Aorta (tissue), 5 donors: ENCODE measurements around the gene WDR19. TPM values are rescaled to one million over a fixed set of nuclear protein-coding genes. Genes with fewer than 3 reads are reported as not detected.

ENCODE experiments used
- ATAC-seq: fragments of 200-7000 bp; cut with Tn5 transposase; one replicate; pipeline ENCODE4 v1.9.1; 2022; ENCODE audit warnings: moderate library complexity; ENCODE audit not compliant: low FRiP score
- DNase-seq, 2 donors: peaks; one replicate each; pipeline ENCODE4 v3.0.0-alpha.2; 2020
- H3K27ac ChIP-seq, 2 donors: one replicate each; pipeline ENCODE4 v1.5.1; 2013; ENCODE audit warnings: low read length in 2 of 2, mild to moderate bottlenecking in 2 of 2, moderate library complexity in 2 of 2, control low read depth in 1 of 2, inconsistent platforms in 1 of 2, low read depth in 1 of 2
- H3K27me3 ChIP-seq, 2 donors: one replicate each; pipeline ENCODE4 v1.6.1; 2013; ENCODE audit warnings: control low read depth in 1 of 2, low read length in 1 of 2, mild to moderate bottlenecking in 1 of 2, moderate library complexity in 1 of 2; ENCODE audit not compliant: insufficient read depth in 2 of 2, control insufficient read depth in 1 of 2
- H3K36me3 ChIP-seq, 2 donors: one replicate each; pipeline ENCODE4 v1.6.1; 2013; ENCODE audit warnings: control low read depth in 1 of 2, low read length in 1 of 2, mild to moderate bottlenecking in 1 of 2; ENCODE audit not compliant: insufficient read depth in 2 of 2, control insufficient read depth in 1 of 2
- H3K4me1 ChIP-seq, 2 donors: one replicate each; pipeline ENCODE4 v1.6.1; 2013; ENCODE audit warnings: low read length in 2 of 2, control low read depth in 1 of 2, mild to moderate bottlenecking in 1 of 2, moderate library complexity in 1 of 2; ENCODE audit not compliant: insufficient read depth in 2 of 2, control insufficient read depth in 1 of 2
- H3K4me3 ChIP-seq, 2 donors: one replicate each; pipeline ENCODE4 v1.5.1; 2013; ENCODE audit warnings: low read length in 2 of 2, control low read depth in 1 of 2, mild to moderate bottlenecking in 1 of 2
- H3K9me3 ChIP-seq: one replicate; pipeline ENCODE4 v1.6.1; 2013; ENCODE audit warnings: mild to moderate bottlenecking, low read length; ENCODE audit not compliant: control insufficient read depth
- WGBS, 2 donors: extraction: QIAGEN DNeasy Blood & Tissue Kit; methylation state at CpG; one replicate each; pipeline ENCODE4 v1.1.7; 2013; 5-methylcytosine and 5-hydroxymethylcytosine counted together
- intact Hi-C, 2 donors: fragments of 100-400 bp; cut with DNase I; formaldehyde crosslinking; loops; one replicate each; pipeline versions ENCODE4 v1.14.2 to v1.15.0; 2022
- polyA plus RNA-seq, 2 donors: library from polyadenylated mRNA; stranded (reverse); fragments of 200-250 nt; gene quantifications; one replicate each; pipeline ENCODE4 v1.2.3, GENCODE V29; 2013
- total RNA-seq, 2 donors: library from RNA; stranded (reverse); fragmentation: NEBNext Ultra II Directional; extraction: Animal tissue kit (Norgen Biotek cat#: 25700); gene quantifications; one replicate each; pipeline ENCODE4 v1.2.1, GENCODE V29; 2021
- donor health status: healthy with polysubstance abuse.
- donor health status: Bipolar disorder and iron deficiency.
- donor health status: DM: no; HTN: no; CAD: no.
- donor health status: DM: no; HTN: no; CAD: no.
- donor health status: DM: yes; HTN: yes; CAD: no.

The WDR19 gene
- total and polyA plus RNA-seq, 4 donors: 24.0 to 86.9 (median 52.1) TPM

DNA sequence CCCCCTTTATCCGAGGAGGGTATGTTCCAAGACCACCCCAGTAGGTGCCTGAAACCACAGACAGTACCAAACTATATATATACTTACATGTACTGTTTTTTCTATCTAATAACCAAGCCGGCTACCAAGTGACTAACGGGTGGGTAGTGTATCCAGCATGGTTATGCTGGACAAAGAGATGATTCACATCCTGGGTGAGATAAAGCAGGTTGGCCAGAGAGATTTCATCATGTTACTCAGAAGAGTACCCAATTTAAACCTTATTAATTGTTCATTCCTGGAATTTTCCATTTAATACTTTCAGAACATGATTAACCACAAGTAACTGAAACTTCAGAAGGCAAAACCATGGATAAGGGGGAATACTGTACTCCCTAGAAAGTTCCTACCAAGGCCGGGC lies 137.3 kb downstream of the WDR19 start:
- Histone ChIP-seq H3K36me3 (peaks cover 2 to 4% of the 10 kb centered on the region in 2 donors), H3K4me1 (no peaks in the 10 kb centered on the region), H3K27me3 (no peaks in the 10 kb centered on the region), H3K9me3 (no peaks in the 10 kb centered on the region), H3K27ac (no peak overlapping the region), H3K4me3 (no peak overlapping the region)
- DNase-seq (no peak), ATAC-seq (no peak)
- WGBS, 2 donors: 82 to 83% methylated on average over 4 of the region's 4 CpGs
- intact Hi-C loops: no loop called here

DNA sequence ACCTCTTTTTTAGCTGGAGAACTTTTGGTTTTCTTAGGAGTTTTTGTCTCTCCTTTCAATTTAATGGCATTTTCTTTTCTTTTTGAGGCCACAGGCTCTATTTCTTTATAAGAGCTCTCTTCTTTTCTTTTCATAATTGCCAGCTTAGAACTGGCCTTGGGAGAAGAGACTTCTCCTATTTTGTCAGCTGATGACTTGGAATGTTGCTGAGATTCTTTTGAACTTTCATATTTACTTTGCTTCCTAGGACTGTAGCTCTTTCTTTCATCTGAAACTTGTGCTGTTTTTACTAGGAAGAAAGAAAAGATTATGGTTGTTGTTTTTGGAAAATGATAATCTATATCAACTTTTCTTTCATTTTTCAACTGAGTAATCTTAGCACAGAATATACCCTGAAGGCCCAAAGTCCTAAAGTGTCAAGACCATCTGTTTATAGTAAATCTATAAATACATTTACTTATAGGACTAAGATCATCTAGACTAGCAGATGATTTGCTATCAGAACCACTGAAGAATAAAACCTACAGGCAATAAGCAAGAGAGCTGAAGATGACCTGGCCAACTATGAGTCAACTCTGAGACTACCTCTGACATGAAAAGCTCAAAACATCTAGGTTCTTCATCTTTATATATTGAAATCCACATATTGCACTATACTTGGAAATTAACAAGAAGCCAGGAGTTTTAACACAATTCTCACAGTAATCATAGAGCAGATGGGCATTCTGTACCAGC lies 138.2 kb downstream of the WDR19 start:
- Histone ChIP-seq H3K27ac (no peak overlapping the region), H3K9me3 (no peaks in the 10 kb centered on the region), H3K4me1 (no peaks in the 10 kb centered on the region), H3K36me3 (peaks cover under 1 to 2% of the 10 kb centered on the region in 2 donors), H3K4me3 (no peak overlapping the region), H3K27me3 (no peaks in the 10 kb centered on the region)
- intact Hi-C loops: no loop called here
- ATAC-seq (no peak), DNase-seq (no peak)

- no peak for ATAC-seq
- H3K36me3 ChIP-seq: peaks cover 0 to 2% of the 10 kb centered on the region in 2 donors
- no peaks in the 10 kb centered on the region for H3K9me3 ChIP-seq
- 96 to 100% methylated on average over 1 of the region's 1 CpG for WGBS, 2 donors
- DNase-seq: no peak
- intact Hi-C loops: no loop called here
- H3K27me3 ChIP-seq: no peaks in the 10 kb centered on the region
- no peak overlapping the region for H3K4me3 ChIP-seq
- H3K27ac ChIP-seq: no peak overlapping the region
- H3K4me1 ChIP-seq: no peaks in the 10 kb centered on the region
Observed at GRCh38 chr4:39323821-39324220, 141.5 kb downstream of the WDR19 start.

DNA sequence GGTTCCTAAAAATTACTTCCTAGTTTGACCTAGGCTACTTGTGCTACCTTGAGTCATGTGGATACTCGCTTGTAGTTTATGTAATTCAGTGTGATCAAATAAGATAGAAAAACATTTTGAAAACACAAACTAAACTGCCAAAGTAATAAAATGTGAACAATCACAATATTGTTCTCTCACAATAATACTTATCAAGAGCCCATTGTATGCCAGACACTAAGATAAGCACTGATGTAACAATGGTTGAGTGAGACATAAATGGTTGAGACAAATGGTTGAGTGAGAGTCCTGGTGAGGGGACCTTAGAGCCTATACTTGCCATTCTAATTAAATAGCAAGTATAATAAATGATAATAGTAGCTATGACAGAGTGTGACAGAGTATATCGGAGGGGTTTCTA lies 142.1 kb downstream of the WDR19 start:
- WGBS, 2 donors: 99 to 100% methylated on average over 2 of the region's 2 CpGs
- no peaks in the 10 kb centered on the region for H3K9me3 ChIP-seq
- H3K27ac ChIP-seq: no peak overlapping the region
- ATAC-seq (no peak), DNase-seq (no peak)
- H3K4me3 ChIP-seq: no peak overlapping the region
- no peaks in the 10 kb centered on the region for H3K4me1 ChIP-seq
- H3K27me3 ChIP-seq: no peaks in the 10 kb centered on the region
- intact Hi-C loops: no loop called here
- peaks cover 0 to 2% of the 10 kb centered on the region in 2 donors for H3K36me3 ChIP-seq

- Histone ChIP-seq H3K36me3 (peaks cover 0 to 2% of the 10 kb centered on the region in 2 donors), H3K9me3 (no peaks in the 10 kb centered on the region), H3K27me3 (no peaks in the 10 kb centered on the region), H3K27ac (no peak overlapping the region), H3K4me3 (no peak overlapping the region), H3K4me1 (no peaks in the 10 kb centered on the region)
- ATAC-seq (no peak), DNase-seq (no peak)
- intact Hi-C loops: no loop called here
- 87 to 93% methylated on average over 4 of the region's 4 CpGs for WGBS, 2 donors
Observed at GRCh38 chr4:39324897-39325613, 142.7 kb downstream of the WDR19 start.

DNA sequence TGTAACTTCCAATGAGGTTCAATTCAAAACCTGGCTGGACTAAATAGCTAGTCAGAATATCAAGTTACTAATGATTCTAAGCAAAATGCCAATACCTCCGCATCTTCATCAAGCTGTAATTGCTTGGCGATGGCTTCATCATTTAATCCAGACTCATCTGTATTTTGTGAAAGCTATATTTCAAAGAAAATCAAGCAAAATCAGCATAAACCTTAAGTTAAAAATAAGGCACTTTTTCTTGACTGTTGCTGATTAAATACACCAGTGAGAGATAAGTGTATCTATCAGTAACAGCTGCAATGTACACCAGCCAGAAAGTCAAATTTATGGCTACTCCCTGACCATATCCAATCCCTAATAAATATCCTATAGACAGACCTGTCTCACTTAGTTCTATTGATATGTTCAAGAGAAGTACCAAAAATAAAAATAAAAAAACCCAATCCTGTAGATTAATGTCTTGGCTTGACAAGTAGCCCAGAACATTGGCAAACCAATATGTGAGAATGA lies 144.2 kb downstream of the WDR19 start:
- H3K4me3 ChIP-seq: no peak overlapping the region
- 98 to 100% methylated on average over 2 of the region's 2 CpGs for WGBS, 2 donors
- no peak overlapping the region for H3K27ac ChIP-seq
- no peaks in the 10 kb centered on the region for H3K9me3 ChIP-seq
- H3K4me1 ChIP-seq: no peaks in the 10 kb centered on the region
- no peak for ATAC-seq
- intact Hi-C loops: no loop called here
- no peak for DNase-seq
- peaks cover 0 to 2% of the 10 kb centered on the region in 2 donors for H3K36me3 ChIP-seq
- no peaks in the 10 kb centered on the region for H3K27me3 ChIP-seq

DNA sequence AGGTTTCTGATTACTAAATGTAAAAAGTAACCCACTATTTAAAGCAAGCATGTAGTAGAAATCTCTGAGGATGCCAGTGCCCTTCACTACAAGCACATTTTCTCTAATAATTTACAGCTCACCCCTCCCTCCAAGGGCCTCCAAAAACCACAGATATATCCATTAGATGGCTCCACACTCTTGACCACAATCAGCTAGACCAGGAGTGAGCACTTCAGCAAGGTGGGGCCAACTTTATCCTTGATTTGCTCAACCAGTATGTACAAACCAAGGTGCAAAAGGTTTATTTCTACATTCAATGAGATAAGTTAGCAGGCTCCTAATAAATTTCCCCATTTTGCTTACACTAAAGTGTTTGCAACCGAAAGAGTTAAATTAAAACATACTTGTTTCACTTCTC lies 148.0 kb downstream of the WDR19 start:
- intact Hi-C loops: no loop called here
- no peaks in the 10 kb centered on the region for H3K4me1 ChIP-seq
- DNase-seq (no peak), ATAC-seq (no peak)
- whole genome bisulfite sequencing, 2 donors: 96 to 97% methylated on average over 1 of the region's 1 CpG
- H3K4me3 ChIP-seq: no peak overlapping the region
- no peaks in the 10 kb centered on the region for H3K9me3 ChIP-seq
- no peaks in the 10 kb centered on the region for H3K36me3 ChIP-seq
- H3K27ac ChIP-seq: no peak overlapping the region
- H3K27me3 ChIP-seq: no peaks in the 10 kb centered on the region

DNA sequence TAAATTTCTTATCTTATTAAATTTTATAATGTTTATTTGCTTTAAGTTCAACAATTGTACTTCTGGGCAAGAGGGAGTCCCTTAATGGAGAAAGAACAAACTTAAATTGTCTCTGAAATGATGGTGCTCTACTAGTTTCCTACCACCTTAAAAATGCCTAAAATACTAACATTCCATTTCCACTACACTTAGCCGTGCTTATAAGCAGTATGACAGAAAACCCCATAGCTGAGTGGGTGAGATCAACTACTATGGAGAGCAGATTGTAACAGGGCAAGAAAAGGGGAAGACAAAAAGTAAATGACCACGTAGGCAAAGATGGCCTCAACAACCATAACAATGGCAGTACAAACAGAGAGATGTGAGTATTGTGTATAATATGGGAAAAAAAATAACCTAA lies 148.9 kb downstream of the WDR19 start:
- ATAC-seq: no peak
- H3K36me3 ChIP-seq: no peaks in the 10 kb centered on the region
- 76 to 78% methylated on average over 2 of the region's 2 CpGs for WGBS, 2 donors

More for the DNA sequence above, 148.9 kb downstream of the WDR19 start:
- intact Hi-C loops: no loop called here
- no peak for DNase-seq
- Histone ChIP-seq H3K4me3 (no peak overlapping the region), H3K9me3 (no peaks in the 10 kb centered on the region), H3K27me3 (no peaks in the 10 kb centered on the region), H3K4me1 (no peaks in the 10 kb centered on the region), H3K27ac (no peak overlapping the region)
